OCI-LY7 (cell line): Measurements from ENCODE around the gene HPSE2. TPM values are rescaled to one million over a fixed set of nuclear protein-coding genes. Genes with fewer than 3 reads are reported as not detected.

Experiments used
- BruUV-seq: library from RNA; stranded (reverse); fragments of 400-500 nt; replicated peaks from 2 replicates; lab custom pipeline; 2021; lab: Mats Ljungman, UMichigan
- CTCF ChIA-PET: fragments of 300-600 bp; sonication (Branson Sonifier 250); formaldehyde crosslinking; loops from one replicate; lab custom pipeline; 2022; ENCODE audit warnings: antibody characterized with exemption; ENCODE audit not compliant: unreplicated experiment; lab: Charles Lee
- POLR2A ChIA-PET: fragments of 300-600 bp; sonication (Branson Sonifier 250); formaldehyde crosslinking; loops from one replicate; lab custom pipeline; 2022; ENCODE audit warnings: antibody characterized with exemption; lab: Charles Lee
- DNase-seq: peaks from one replicate; pipeline ENCODE4 v3.0.0-alpha.2; 2015; ENCODE audit warnings: low spot score
- H2AFZ ChIP-seq: fragments of 200-600 bp; sonication (generic), shearing (Covaris generic); 2 replicates; pipeline ENCODE4 v1.6.1; 2014; ENCODE audit warnings: mild to moderate bottlenecking, antibody characterized with exemption, low read length, moderate library complexity
- H3K27ac ChIP-seq: fragments of 200-600 bp; sonication (generic); 2 replicates; pipeline ENCODE4 v1.5.1; 2014; ENCODE audit warnings: mixed run types, low read depth, mild to moderate bottlenecking, moderate library complexity, low read length, inconsistent platforms; ENCODE audit not compliant: poor library complexity, severe bottlenecking
- H3K36me3 ChIP-seq: fragments of 200-600 bp; sonication (generic); 2 replicates; pipeline ENCODE4 v1.6.1; 2014; ENCODE audit warnings: mild to moderate bottlenecking, antibody characterized with exemption, low read length, moderate library complexity, mixed read lengths; ENCODE audit not compliant: insufficient read depth
- H3K4me1 ChIP-seq: fragments of 200-600 bp; sonication (generic); 2 replicates; pipeline ENCODE4 v1.5.1; 2014; ENCODE audit warnings: mild to moderate bottlenecking, low read length; ENCODE audit not compliant: insufficient read depth, poor library complexity, severe bottlenecking
- H3K4me2 ChIP-seq: fragments of 200-600 bp; sonication (generic); 2 replicates; pipeline ENCODE4 v1.6.1; 2014; ENCODE audit warnings: mild to moderate bottlenecking, low read length
- H3K4me3 ChIP-seq: fragments of 200-600 bp; sonication (generic); 2 replicates; pipeline ENCODE4 v1.5.1; 2014; ENCODE audit warnings: mild to moderate bottlenecking, low read depth, low read length; ENCODE audit not compliant: poor library complexity, severe bottlenecking
- H3K79me2 ChIP-seq: fragments of 200-600 bp; sonication (generic); 2 replicates; pipeline ENCODE4 v1.6.1; 2016; ENCODE audit warnings: low read depth, mild to moderate bottlenecking, low read length, moderate library complexity, mixed read lengths; ENCODE audit not compliant: insufficient read depth
- H3K9me2 ChIP-seq: fragments of 200-600 bp; sonication (generic); 2 replicates; pipeline ENCODE4 v1.6.1; 2016; ENCODE audit warnings: mild to moderate bottlenecking, low read length, mixed read lengths; ENCODE audit not compliant: insufficient read depth
- H3K9me3 ChIP-seq: fragments of 200-600 bp; sonication (generic); 2 replicates; pipeline ENCODE4 v1.6.1; 2014; ENCODE audit warnings: mild to moderate bottlenecking, mixed run types, low read length, mixed read lengths
- H4K20me1 ChIP-seq: fragments of 200-600 bp; sonication (generic); 2 replicates; pipeline ENCODE4 v1.6.1; 2014; ENCODE audit warnings: mild to moderate bottlenecking, antibody characterized with exemption, low read length, moderate library complexity, mixed read lengths; ENCODE audit not compliant: insufficient read depth
- EZH2phosphoT487 ChIP-seq: fragments of 200-600 bp; sonication (generic); IDR thresholded peaks from 2 replicates; pipeline ENCODE4 v1.6.1; 2018; ENCODE audit warnings: low read depth, borderline replicate concordance, mild to moderate bottlenecking, mixed run types, antibody characterized with exemption, low read length, moderate library complexity, mixed read lengths
- intact Hi-C: fragments of 100-400 bp; cut with micrococcal nuclease; formaldehyde crosslinking; loops from one replicate; pipeline ENCODE4 v1.10.0; 2022; ENCODE audit not compliant: unreplicated experiment
- total RNA-seq, 2 experiments: library from RNA; depleted of rRNA in 1 of 2; stranded (reverse); fragments of >200 nt in 1 of 2; shearing (Covaris generic) in 1 of 2; gene quantifications; 2 replicates each; pipeline ENCODE4 v1.2.3, GENCODE V29; 2014 to 2022
- TF ChIP-seq, protein P1 (sequence below): fragments of 200-600 bp; sonication (generic); conservative IDR thresholded peaks from 2 replicates; pipeline ENCODE4 v1.5.1; 2014; ENCODE audit warnings: mild to moderate bottlenecking, antibody characterized with exemption, low read length, moderate library complexity, mixed read lengths

HPSE2 gene
- total RNA-seq, 2 experiments from 2014 or later: not detected

DNA sequence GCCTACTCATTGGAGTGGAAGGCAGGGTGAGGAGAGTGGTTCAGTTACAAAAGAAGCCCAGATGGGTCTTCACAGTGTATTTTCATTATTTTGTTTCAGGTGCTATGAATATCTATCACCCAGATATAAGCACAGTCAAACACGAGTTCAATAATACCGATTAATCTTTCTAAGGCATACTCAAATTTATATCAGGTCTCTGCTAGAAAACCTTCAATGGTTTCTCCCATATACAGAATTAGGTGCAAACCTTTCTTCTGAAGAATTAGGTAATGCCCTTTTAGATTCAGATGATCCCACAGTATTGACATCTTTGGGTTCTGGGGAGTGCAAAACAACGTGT is 774.2 kb downstream of the HPSE2 start:
- POLR2A ChIA-PET: interaction anchor here (0.5 kb wide), 1 partner anchor 123 kb away, joined by 3 read pairs; no protein-coding TSS in a partner anchor
- Histone ChIP-seq H4K20me1 (no peaks in the 10 kb centered on the region), H3K9me3 (no peaks in the 10 kb centered on the region), H3K36me3 (no peaks in the 10 kb centered on the region), H3K4me2 (no peak overlapping the region), H3K4me3 (no peak overlapping the region), H3K4me1 (no peaks in the 10 kb centered on the region), H2AFZ (no peak overlapping the region), H3K79me2 (no peaks in the 10 kb centered on the region), H3K9me2 (no peaks in the 10 kb centered on the region), H3K27ac (no peak overlapping the region)
- no TSS peak for BruUV-seq
- no peak for DNase-seq
- intact Hi-C loops: loop anchor here (10.0 kb wide), 1 partner anchor 547 kb away; no protein-coding TSS in a partner anchor
- TF ChIP-seq, protein P1, sequence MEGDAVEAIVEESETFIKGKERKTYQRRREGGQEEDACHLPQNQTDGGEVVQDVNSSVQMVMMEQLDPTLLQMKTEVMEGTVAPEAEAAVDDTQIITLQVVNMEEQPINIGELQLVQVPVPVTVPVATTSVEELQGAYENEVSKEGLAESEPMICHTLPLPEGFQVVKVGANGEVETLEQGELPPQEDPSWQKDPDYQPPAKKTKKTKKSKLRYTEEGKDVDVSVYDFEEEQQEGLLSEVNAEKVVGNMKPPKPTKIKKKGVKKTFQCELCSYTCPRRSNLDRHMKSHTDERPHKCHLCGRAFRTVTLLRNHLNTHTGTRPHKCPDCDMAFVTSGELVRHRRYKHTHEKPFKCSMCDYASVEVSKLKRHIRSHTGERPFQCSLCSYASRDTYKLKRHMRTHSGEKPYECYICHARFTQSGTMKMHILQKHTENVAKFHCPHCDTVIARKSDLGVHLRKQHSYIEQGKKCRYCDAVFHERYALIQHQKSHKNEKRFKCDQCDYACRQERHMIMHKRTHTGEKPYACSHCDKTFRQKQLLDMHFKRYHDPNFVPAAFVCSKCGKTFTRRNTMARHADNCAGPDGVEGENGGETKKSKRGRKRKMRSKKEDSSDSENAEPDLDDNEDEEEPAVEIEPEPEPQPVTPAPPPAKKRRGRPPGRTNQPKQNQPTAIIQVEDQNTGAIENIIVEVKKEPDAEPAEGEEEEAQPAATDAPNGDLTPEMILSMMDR: no peak
- TF ChIP-seq EZH2phosphoT487: no peak
- CTCF ChIA-PET: no interaction called here

DNA sequence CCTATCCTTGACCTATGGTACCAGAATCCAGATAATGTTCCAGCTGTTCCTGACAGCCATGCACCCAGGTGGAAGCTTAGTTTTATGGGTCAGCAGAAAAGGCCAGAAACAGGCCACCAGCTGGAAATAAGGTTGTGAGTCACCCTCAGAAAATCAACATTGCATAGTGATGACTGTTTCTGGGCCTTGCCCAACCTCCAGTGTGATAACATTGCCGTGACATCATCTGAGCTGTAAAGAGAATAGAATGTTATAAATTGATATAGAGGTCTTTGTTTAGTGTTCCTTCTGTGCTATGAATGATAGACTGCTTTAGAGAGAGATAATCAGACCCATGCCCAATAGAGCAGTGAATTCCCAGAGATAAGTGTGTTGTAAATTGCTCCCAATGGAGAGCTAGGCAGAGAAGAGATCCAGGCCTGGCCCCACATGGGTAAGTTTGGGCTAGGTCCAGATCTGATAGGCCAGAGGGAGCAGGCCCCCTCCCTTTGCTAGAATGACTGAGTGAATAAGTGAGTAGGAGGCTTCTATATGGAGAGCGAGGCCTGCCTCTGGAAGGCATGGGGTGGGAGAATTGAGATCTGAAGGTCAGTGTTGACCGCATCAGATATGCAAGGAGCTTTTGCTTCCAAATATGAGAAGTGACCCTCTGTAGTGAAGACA is 774.7 kb downstream of the HPSE2 start:
- no TSS peak for BruUV-seq
- H3K4me1 ChIP-seq: no peaks in the 10 kb centered on the region
- no peak overlapping the region for H2AFZ ChIP-seq
- H3K9me2 ChIP-seq: no peaks in the 10 kb centered on the region
- intact Hi-C loops: loop anchor here (10.0 kb wide), 1 partner anchor 546 kb away; no protein-coding TSS in a partner anchor
- H3K9me3 ChIP-seq: no peaks in the 10 kb centered on the region
- no peaks in the 10 kb centered on the region for H3K79me2 ChIP-seq
- H3K27ac ChIP-seq: no peak overlapping the region
- H3K4me2 ChIP-seq: no peak overlapping the region
- ChIA-PET POLR2A (interaction anchor here (0.5 kb wide), 1 partner anchor 123 kb away, joined by 3 read pairs; no protein-coding TSS in a partner anchor), CTCF (no interaction called here)
- no peaks in the 10 kb centered on the region for H4K20me1 ChIP-seq
- H3K36me3 ChIP-seq: no peaks in the 10 kb centered on the region
- no peak for DNase-seq
- H3K4me3 ChIP-seq: no peak overlapping the region
- no peak for TF ChIP-seq EZH2phosphoT487
- TF ChIP-seq, protein P1: no peak
